ENCODE results near the gene MRPL43. TPM values are rescaled to one million over a fixed set of nuclear protein-coding genes. Genes with fewer than 3 reads are reported as not detected.

The MRPL43 gene
- total and polyA plus RNA-seq, 2 donors: 55.0 to 95.1 TPM

- Histone ChIP-seq H3K4me3 (ENCODE audit: low read length in 2 of 2) (no peak overlapping the region), H3K27me3 (ENCODE audit: control insufficient read depth in 2 of 2, insufficient read depth in 1 of 2, low read length in 1 of 2) (peaks cover 16 to 62% of the 10 kb centered on the region in 2 donors), H3K36me3 (ENCODE audit: control insufficient read depth in 2 of 2, insufficient read depth in 2 of 2, low read length in 1 of 2) (no peaks in the 10 kb centered on the region), H3K27ac (ENCODE audit: low read depth in 1 of 2, low read length in 1 of 2) (no peak overlapping the region), H3K9me3 (ENCODE audit: control insufficient read depth in 2 of 2, insufficient read depth in 1 of 2, low read length in 1 of 2) (no peaks in the 10 kb centered on the region), H3K4me1 (ENCODE audit: control insufficient read depth in 2 of 2, insufficient read depth in 2 of 2, low read length in 2 of 2) (peaks cover 0 to 2% of the 10 kb centered on the region in 2 donors)
- WGBS: 97% methylated on average over 11 of the region's 11 CpGs
- DNase-seq (ENCODE audit: low read depth in 6 of 9, low spot score in 9 of 9): no peak
Measured at GRCh38 chr10:101021692-101022251, 34.5 kb upstream of the MRPL43 start.

- 96% methylated on average over 4 of the region's 4 CpGs for WGBS
- H3K36me3 ChIP-seq (ENCODE audit: control insufficient read depth in 2 of 2, insufficient read depth in 2 of 2, low read length in 1 of 2): no peaks in the 10 kb centered on the region
Measured at GRCh38 chr10:101021239-101021638, 33.9 kb upstream of the MRPL43 start.

GRCh38 chr10:101020427-101021075, 33.3 kb upstream of the MRPL43 start:
- no peak overlapping the region for H3K4me3 ChIP-seq (ENCODE audit: low read length in 2 of 2)
- H3K36me3 ChIP-seq (ENCODE audit: control insufficient read depth in 2 of 2, insufficient read depth in 2 of 2, low read length in 1 of 2): no peaks in the 10 kb centered on the region
- H3K9me3 ChIP-seq (ENCODE audit: control insufficient read depth in 2 of 2, insufficient read depth in 1 of 2, low read length in 1 of 2): no peaks in the 10 kb centered on the region
- H3K4me1 ChIP-seq (ENCODE audit: control insufficient read depth in 2 of 2, insufficient read depth in 2 of 2, low read length in 2 of 2): no peaks in the 10 kb centered on the region
- no peak for DNase-seq (ENCODE audit: low read depth in 6 of 9, low spot score in 9 of 9)
- H3K27me3 ChIP-seq (ENCODE audit: control insufficient read depth in 2 of 2, insufficient read depth in 1 of 2, low read length in 1 of 2): peaks cover 16 to 71% of the 10 kb centered on the region in 2 donors
- WGBS: 94% methylated on average over 10 of the region's 10 CpGs
- H3K27ac ChIP-seq (ENCODE audit: low read depth in 1 of 2, low read length in 1 of 2): no peak overlapping the region

More at GRCh38 chr10:101021239-101021638, 33.9 kb upstream of the MRPL43 start:
- H3K27me3 ChIP-seq (ENCODE audit: control insufficient read depth in 2 of 2, insufficient read depth in 1 of 2, low read length in 1 of 2): peaks cover 16 to 64% of the 10 kb centered on the region in 2 donors
- H3K4me1 ChIP-seq (ENCODE audit: control insufficient read depth in 2 of 2, insufficient read depth in 2 of 2, low read length in 2 of 2): no peaks in the 10 kb centered on the region
- DNase-seq (ENCODE audit: low read depth in 6 of 9, low spot score in 9 of 9): no peak
- H3K4me3 ChIP-seq (ENCODE audit: low read length in 2 of 2): no peak overlapping the region
- no peaks in the 10 kb centered on the region for H3K9me3 ChIP-seq (ENCODE audit: control insufficient read depth in 2 of 2, insufficient read depth in 1 of 2, low read length in 1 of 2)
- no peak overlapping the region for H3K27ac ChIP-seq (ENCODE audit: low read depth in 1 of 2, low read length in 1 of 2)

DNA sequence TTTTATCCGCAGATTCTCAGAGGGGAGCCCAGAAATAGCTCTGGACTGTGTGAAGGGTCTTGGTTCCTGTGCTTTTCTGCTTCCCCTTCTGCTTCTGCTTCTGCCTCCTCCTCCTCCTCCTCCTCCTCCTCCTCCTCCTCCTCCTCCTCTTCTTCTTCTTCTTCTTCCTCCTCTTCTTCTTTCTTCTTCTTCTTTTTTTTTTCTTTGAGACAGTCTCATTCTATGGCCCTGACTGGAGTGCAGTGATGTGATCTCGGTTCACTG, 32.1 kb upstream of the MRPL43 start:
- H3K36me3 ChIP-seq (ENCODE audit: control insufficient read depth in 2 of 2, insufficient read depth in 2 of 2, low read length in 1 of 2): no peaks in the 10 kb centered on the region
- no peak overlapping the region for H3K4me3 ChIP-seq (ENCODE audit: low read length in 2 of 2)
- H3K4me1 ChIP-seq (ENCODE audit: control insufficient read depth in 2 of 2, insufficient read depth in 2 of 2, low read length in 2 of 2): peaks cover 0 to 3% of the 10 kb centered on the region in 2 donors
- H3K27me3 ChIP-seq (ENCODE audit: control insufficient read depth in 2 of 2, insufficient read depth in 1 of 2, low read length in 1 of 2): peaks cover 16 to 80% of the 10 kb centered on the region in 2 donors
- 37% methylated on average over 2 of the region's 2 CpGs for WGBS
- no peak for DNase-seq (ENCODE audit: low read depth in 6 of 9, low spot score in 9 of 9)
- no peak overlapping the region for H3K27ac ChIP-seq (ENCODE audit: low read depth in 1 of 2, low read length in 1 of 2)
- no peaks in the 10 kb centered on the region for H3K9me3 ChIP-seq (ENCODE audit: control insufficient read depth in 2 of 2, insufficient read depth in 1 of 2, low read length in 1 of 2)

DNA sequence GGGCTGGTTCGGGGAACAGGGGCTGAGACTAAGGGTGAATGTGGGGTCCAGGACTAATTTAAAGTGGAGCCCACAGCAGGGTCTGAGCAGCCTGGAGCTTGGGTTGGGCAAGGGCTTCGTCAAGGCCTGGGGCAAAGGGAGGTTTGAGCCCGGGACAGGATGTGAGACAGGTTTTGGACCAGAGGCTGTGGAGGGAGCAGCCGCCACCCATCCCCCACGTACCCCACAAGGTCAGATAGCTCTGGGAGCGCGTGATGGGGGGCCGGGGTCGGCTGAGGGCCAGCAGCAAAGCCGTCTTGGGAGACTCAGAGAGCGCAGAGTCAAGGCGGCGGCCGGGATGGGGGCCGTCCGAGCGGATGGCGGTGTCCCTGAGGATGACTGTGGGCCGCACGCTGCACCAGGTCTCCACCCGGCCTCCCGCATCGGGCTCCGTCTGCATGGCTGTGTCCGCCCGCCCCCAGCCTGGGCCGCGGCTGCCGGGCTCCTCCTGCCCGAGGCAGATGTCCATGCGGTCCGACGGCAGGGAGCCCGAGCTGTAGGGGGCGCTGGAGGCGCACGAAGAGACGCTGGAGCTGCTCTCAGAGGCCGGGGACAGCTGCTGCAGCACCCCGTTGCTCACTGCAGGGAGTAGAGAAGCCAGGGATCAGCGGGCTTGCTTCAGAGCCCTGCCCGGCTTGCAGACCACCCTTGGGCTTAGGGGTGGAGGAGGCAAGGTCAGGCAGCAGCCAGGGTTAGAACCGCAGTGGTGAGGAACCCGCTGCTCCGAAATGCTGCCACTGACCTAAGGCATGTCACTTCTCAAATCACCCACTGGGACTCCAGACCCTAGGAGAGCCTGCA, 31.5 kb upstream of the MRPL43 start:
- DNase-seq (ENCODE audit: low read depth in 6 of 9, low spot score in 9 of 9): peak in 2 of 9 donors; percentile 49 to 54
- no peaks in the 10 kb centered on the region for H3K9me3 ChIP-seq (ENCODE audit: control insufficient read depth in 2 of 2, insufficient read depth in 1 of 2, low read length in 1 of 2)
- H3K27ac ChIP-seq (ENCODE audit: low read depth in 1 of 2, low read length in 1 of 2): no peak overlapping the region
- H3K4me3 ChIP-seq (ENCODE audit: low read length in 2 of 2): no peak overlapping the region
- H3K27me3 ChIP-seq (ENCODE audit: control insufficient read depth in 2 of 2, insufficient read depth in 1 of 2, low read length in 1 of 2): peaks cover 16 to 82% of the 10 kb centered on the region in 2 donors
- H3K36me3 ChIP-seq (ENCODE audit: control insufficient read depth in 2 of 2, insufficient read depth in 2 of 2, low read length in 1 of 2): no peaks in the 10 kb centered on the region
- H3K4me1 ChIP-seq (ENCODE audit: control insufficient read depth in 2 of 2, insufficient read depth in 2 of 2, low read length in 2 of 2): peaks cover 0 to 5% of the 10 kb centered on the region in 2 donors
- 29% methylated on average over 45 of the region's 45 CpGs for WGBS

- H3K4me3 ChIP-seq (ENCODE audit: low read length in 2 of 2): no peak overlapping the region
- peaks cover 0 to 10% of the 10 kb centered on the region in 2 donors for H3K4me1 ChIP-seq (ENCODE audit: control insufficient read depth in 2 of 2, insufficient read depth in 2 of 2, low read length in 2 of 2)
- H3K9me3 ChIP-seq (ENCODE audit: control insufficient read depth in 2 of 2, insufficient read depth in 1 of 2, low read length in 1 of 2): no peaks in the 10 kb centered on the region
- no peak overlapping the region for H3K27ac ChIP-seq (ENCODE audit: low read depth in 1 of 2, low read length in 1 of 2)
- no peaks in the 10 kb centered on the region for H3K36me3 ChIP-seq (ENCODE audit: control insufficient read depth in 2 of 2, insufficient read depth in 2 of 2, low read length in 1 of 2)
- DNase-seq (ENCODE audit: low read depth in 6 of 9, low spot score in 9 of 9): no peak
- 34% methylated on average over 20 of the region's 20 CpGs for WGBS
- peaks cover 16 to 79% of the 10 kb centered on the region in 2 donors for H3K27me3 ChIP-seq (ENCODE audit: control insufficient read depth in 2 of 2, insufficient read depth in 1 of 2, low read length in 1 of 2)
Measured at GRCh38 chr10:101018118-101018599, 30.9 kb upstream of the MRPL43 start.

DNA sequence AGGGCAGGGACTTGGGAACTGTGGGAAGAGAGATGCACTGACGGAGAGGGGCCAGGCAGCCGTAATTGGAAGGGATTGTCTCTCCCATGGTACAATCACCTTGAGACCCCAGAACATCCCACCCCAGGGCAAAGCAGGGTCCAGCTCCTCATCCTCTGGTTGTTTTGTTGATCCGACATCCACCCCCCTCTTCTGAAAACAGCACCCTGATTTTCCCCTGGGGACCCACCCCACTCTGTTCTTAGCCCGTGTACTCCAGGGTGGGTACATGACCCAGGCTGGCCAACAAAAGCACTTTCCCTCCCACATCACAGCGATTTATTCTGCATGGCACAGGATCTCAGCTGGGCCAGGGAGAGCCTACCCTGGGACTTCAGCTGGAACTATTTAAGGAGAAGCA, 29.5 kb upstream of the MRPL43 start:
- no peak overlapping the region for H3K27ac ChIP-seq (ENCODE audit: low read depth in 1 of 2, low read length in 1 of 2)
- H3K36me3 ChIP-seq (ENCODE audit: control insufficient read depth in 2 of 2, insufficient read depth in 2 of 2, low read length in 1 of 2): no peaks in the 10 kb centered on the region
- WGBS: 92% methylated on average over 5 of the region's 5 CpGs
- peaks cover 0 to 13% of the 10 kb centered on the region in 2 donors for H3K4me1 ChIP-seq (ENCODE audit: control insufficient read depth in 2 of 2, insufficient read depth in 2 of 2, low read length in 2 of 2)
- H3K4me3 ChIP-seq (ENCODE audit: low read length in 2 of 2): no peak overlapping the region
- H3K27me3 ChIP-seq (ENCODE audit: control insufficient read depth in 2 of 2, insufficient read depth in 1 of 2, low read length in 1 of 2): peaks cover 16 to 76% of the 10 kb centered on the region in 2 donors
- no peaks in the 10 kb centered on the region for H3K9me3 ChIP-seq (ENCODE audit: control insufficient read depth in 2 of 2, insufficient read depth in 1 of 2, low read length in 1 of 2)
- no peak for DNase-seq (ENCODE audit: low read depth in 6 of 9, low spot score in 9 of 9)

DNA sequence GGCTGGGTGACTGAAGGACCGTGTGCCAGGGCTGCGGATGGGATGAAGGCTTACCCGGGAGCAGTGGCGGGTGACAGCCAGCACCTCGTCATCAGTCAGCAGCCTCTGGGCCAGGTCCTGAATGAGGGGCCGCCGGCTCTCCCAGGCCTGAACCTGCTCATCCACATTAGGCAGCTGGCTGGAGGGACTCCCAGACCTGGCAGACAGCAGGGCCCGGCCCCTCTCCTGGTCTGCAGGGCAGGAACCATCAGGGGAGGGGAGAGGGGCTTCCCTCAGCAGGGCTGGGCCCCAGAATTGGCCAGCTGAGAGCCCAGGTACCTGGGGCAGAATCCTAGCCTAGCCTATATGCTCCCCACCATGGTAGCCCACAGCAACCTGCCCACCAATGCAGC, 28.3 kb upstream of the MRPL43 start:
- Histone ChIP-seq H3K27me3 (ENCODE audit: control insufficient read depth in 2 of 2, insufficient read depth in 1 of 2, low read length in 1 of 2) (peaks cover 16 to 65% of the 10 kb centered on the region in 2 donors), H3K4me3 (ENCODE audit: low read length in 2 of 2) (no peak overlapping the region), H3K4me1 (ENCODE audit: control insufficient read depth in 2 of 2, insufficient read depth in 2 of 2, low read length in 2 of 2) (peaks cover 0 to 13% of the 10 kb centered on the region in 2 donors), H3K9me3 (ENCODE audit: control insufficient read depth in 2 of 2, insufficient read depth in 1 of 2, low read length in 1 of 2) (no peaks in the 10 kb centered on the region), H3K36me3 (ENCODE audit: control insufficient read depth in 2 of 2, insufficient read depth in 2 of 2, low read length in 1 of 2) (no peaks in the 10 kb centered on the region), H3K27ac (ENCODE audit: low read depth in 1 of 2, low read length in 1 of 2) (no peak overlapping the region)
- 96% methylated on average over 8 of the region's 8 CpGs for WGBS
- DNase-seq (ENCODE audit: low read depth in 6 of 9, low spot score in 9 of 9): no peak

DNA sequence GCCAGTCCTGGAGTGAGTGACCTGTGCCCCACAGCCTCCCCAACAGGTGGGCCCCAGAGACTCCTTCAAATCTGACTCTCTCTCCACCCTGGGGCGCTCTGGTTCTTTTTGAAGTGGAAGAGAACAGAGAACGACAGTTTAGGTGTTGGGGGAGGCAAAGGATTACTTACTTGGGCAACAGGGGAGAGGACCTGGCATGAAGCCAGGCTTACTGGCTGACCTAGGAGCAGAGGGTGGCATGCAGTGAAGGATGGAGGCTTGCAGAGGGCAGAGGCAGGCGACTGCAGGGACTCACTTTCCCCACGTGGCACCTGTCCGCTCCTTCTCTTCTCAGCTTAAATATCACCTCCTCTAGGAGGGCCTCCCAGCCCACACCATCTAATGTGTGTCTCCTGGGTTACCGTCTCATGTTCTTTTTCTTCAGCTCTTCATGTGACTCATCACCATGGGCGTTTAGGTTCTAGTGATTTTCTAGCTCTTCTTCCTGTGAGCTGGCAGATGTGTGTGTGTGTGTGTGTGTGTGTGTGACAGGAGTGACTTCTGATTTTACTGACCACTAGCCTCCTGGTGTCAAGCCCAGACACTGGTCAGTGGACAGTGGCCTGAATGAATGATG, 27.8 kb upstream of the MRPL43 start:
- no peak overlapping the region for H3K27ac ChIP-seq (ENCODE audit: low read depth in 1 of 2, low read length in 1 of 2)
- DNase-seq (ENCODE audit: low read depth in 6 of 9, low spot score in 9 of 9): no peak
- 53% methylated on average over 7 of the region's 7 CpGs for WGBS

More for the DNA sequence above, 27.8 kb upstream of the MRPL43 start:
- Histone ChIP-seq H3K4me3 (ENCODE audit: low read length in 2 of 2) (no peak overlapping the region), H3K4me1 (ENCODE audit: control insufficient read depth in 2 of 2, insufficient read depth in 2 of 2, low read length in 2 of 2) (peaks cover 0 to 13% of the 10 kb centered on the region in 2 donors), H3K36me3 (ENCODE audit: control insufficient read depth in 2 of 2, insufficient read depth in 2 of 2, low read length in 1 of 2) (no peaks in the 10 kb centered on the region), H3K27me3 (ENCODE audit: control insufficient read depth in 2 of 2, insufficient read depth in 1 of 2, low read length in 1 of 2) (peaks cover 16 to 60% of the 10 kb centered on the region in 2 donors), H3K9me3 (ENCODE audit: control insufficient read depth in 2 of 2, insufficient read depth in 1 of 2, low read length in 1 of 2) (no peaks in the 10 kb centered on the region)

All from thymus (tissue), 11 donors.